Neural cell (in vitro differentiated cells): Measurements from ENCODE around the gene NPAS3. TPM values are rescaled to one million over a fixed set of nuclear protein-coding genes. Genes with fewer than 3 reads are reported as not detected.

Source experiments
- H2AFZ ChIP-seq: fragments of 200-600, 300-800 bp; sonication (generic), shearing (Covaris generic); 2 replicates; pipeline ENCODE4 v1.6.0; 2014; ENCODE audit warnings: low read depth, mild to moderate bottlenecking, antibody characterized with exemption, low read length, moderate library complexity
- H3F3A ChIP-seq: fragments of 200-600 bp; shearing (Covaris generic); 2 replicates; pipeline ENCODE4 v1.6.1; 2016; ENCODE audit warnings: mild to moderate bottlenecking, moderate library complexity, mixed read lengths, antibody characterized with exemption, low read length; ENCODE audit not compliant: insufficient read depth, poor library complexity, severe bottlenecking
- H3K27ac ChIP-seq: fragments of 200-600, 300-800 bp; sonication (generic), shearing (Covaris generic); 2 replicates; pipeline ENCODE4 v1.5.1; 2014; ENCODE audit warnings: mild to moderate bottlenecking, low read length, moderate library complexity
- H3K27me3 ChIP-seq: fragments of 300-800, 200-600 bp; sonication (generic), shearing (Covaris generic); 2 replicates; pipeline ENCODE4 v1.6.0; 2014; ENCODE audit warnings: mild to moderate bottlenecking, low read depth, low read length, moderate library complexity; ENCODE audit not compliant: insufficient read depth
- H3K36me3 ChIP-seq: fragments of 300-800, 200-600 bp; sonication (generic), shearing (Covaris generic); 2 replicates; pipeline ENCODE4 v1.5.1; 2014; ENCODE audit warnings: mild to moderate bottlenecking, antibody characterized with exemption, low read length, moderate library complexity; ENCODE audit not compliant: insufficient read depth
- H3K4me2 ChIP-seq: fragments of 300-800, 200-600 bp; sonication (generic), shearing (Covaris generic); 2 replicates; pipeline ENCODE4 v1.6.0; 2014; ENCODE audit warnings: mild to moderate bottlenecking, low read length
- H3K4me3 ChIP-seq: fragments of 300-800, 200-600 bp; sonication (generic), shearing (Covaris generic); 2 replicates; pipeline ENCODE4 v1.5.1; 2014; ENCODE audit warnings: mild to moderate bottlenecking, low read length, moderate library complexity
- H3K79me2 ChIP-seq: fragments of 200-600 bp; shearing (Covaris generic); replicated peaks from 2 replicates; pipeline ENCODE4 v1.6.0; 2014; ENCODE audit warnings: mild to moderate bottlenecking, low read length, moderate library complexity; ENCODE audit not compliant: insufficient read depth
- H3K9ac ChIP-seq: fragments of 300-800, 200-600 bp; sonication (generic), shearing (Covaris generic); 2 replicates; pipeline ENCODE4 v1.6.1; 2016; ENCODE audit warnings: mild to moderate bottlenecking, low read length, mixed read lengths
- H3K9me2 ChIP-seq: fragments of 200-600 bp; shearing (Covaris generic); 2 replicates; pipeline ENCODE4 v1.6.1; 2016; ENCODE audit warnings: mild to moderate bottlenecking, low read length, mixed read lengths; ENCODE audit not compliant: insufficient read depth
- H3K9me3 ChIP-seq: fragments of 200-600, 300-800 bp; sonication (generic), shearing (Covaris generic); 2 replicates; pipeline ENCODE4 v1.6.1; 2016; ENCODE audit warnings: mild to moderate bottlenecking, mixed run types, low read length, moderate library complexity, mixed read lengths
- H4K20me1 ChIP-seq: fragments of 200-600 bp; shearing (Covaris generic); 2 replicates; pipeline ENCODE4 v1.6.1; 2016; ENCODE audit warnings: mild to moderate bottlenecking, mixed run types; ENCODE audit not compliant: insufficient read depth
- EP300 ChIP-seq: fragments of 450-650 bp; conservative IDR thresholded peaks from 2 replicates; pipeline ENCODE4 v1.6.1; 2014; ENCODE audit warnings: antibody characterized with exemption, mild to moderate bottlenecking, moderate library complexity; ENCODE audit not compliant: poor library complexity, severe bottlenecking
- EZH2 ChIP-seq: fragments of 200-600, 300-800 bp; shearing (Covaris generic), sonication (generic); IDR thresholded peaks from 2 replicates; pipeline ENCODE4 v1.6.1; 2014; ENCODE audit warnings: antibody characterized with exemption, low read length, borderline replicate concordance, mild to moderate bottlenecking; ENCODE audit not compliant: insufficient read depth, poor library complexity, severe bottlenecking
- MXI1 ChIP-seq: fragments of 450-650 bp; conservative IDR thresholded peaks from 2 replicates; pipeline ENCODE4 v1.6.1; 2014; ENCODE audit warnings: antibody characterized with exemption, mild to moderate bottlenecking; ENCODE audit not compliant: poor library complexity, severe bottlenecking
- POLR2AphosphoS5 ChIP-seq: IDR thresholded peaks from 2 replicates; pipeline ENCODE4 v1.6.1; 2012
- RAD21 ChIP-seq: fragments of 450-650 bp; conservative IDR thresholded peaks from 2 replicates; pipeline ENCODE4 v1.6.1; 2014; ENCODE audit warnings: antibody characterized with exemption, mild to moderate bottlenecking, moderate library complexity
- SMC3 ChIP-seq: fragments of 450-650 bp; conservative IDR thresholded peaks from 2 replicates; pipeline ENCODE4 v1.6.1; 2014; ENCODE audit warnings: antibody characterized with exemption, mild to moderate bottlenecking, moderate library complexity; ENCODE audit not compliant: poor library complexity
- TAF1 ChIP-seq: IDR thresholded peaks from 2 replicates; pipeline ENCODE4 v1.6.1; 2012; ENCODE audit warnings: low read depth
- polyA plus RNA-seq: library from polyadenylated mRNA; depleted of rRNA; stranded (reverse); fragments of >200 nt; gene quantifications from 2 replicates; pipeline ENCODE4 v1.2.3, GENCODE V29; 2014
- TF ChIP-seq, protein P1 (sequence below): IDR thresholded peaks from 2 replicates; pipeline ENCODE4 v1.6.1; 2012; ENCODE audit warnings: borderline replicate concordance
- TF ChIP-seq, protein P2 (sequence below): fragments of 450-650 bp; IDR thresholded peaks from 2 replicates; pipeline ENCODE4 v1.5.1; 2014; ENCODE audit warnings: antibody characterized with exemption, mild to moderate bottlenecking, moderate library complexity; ENCODE audit not compliant: poor library complexity, severe bottlenecking

Gene NPAS3
- polyA plus RNA-seq, 1 donor from 2014 or later: 1.3 TPM

GRCh38 chr14:33610121-33610520 is 671.4 kb downstream of the NPAS3 start:
- TF ChIP-seq MXI1 (no peak), RAD21 (no peak), POLR2AphosphoS5 (no peak), TAF1 (no peak), EZH2 (no peak), EP300 (no peak), SMC3 (no peak)
- TF ChIP-seq, protein P1, sequence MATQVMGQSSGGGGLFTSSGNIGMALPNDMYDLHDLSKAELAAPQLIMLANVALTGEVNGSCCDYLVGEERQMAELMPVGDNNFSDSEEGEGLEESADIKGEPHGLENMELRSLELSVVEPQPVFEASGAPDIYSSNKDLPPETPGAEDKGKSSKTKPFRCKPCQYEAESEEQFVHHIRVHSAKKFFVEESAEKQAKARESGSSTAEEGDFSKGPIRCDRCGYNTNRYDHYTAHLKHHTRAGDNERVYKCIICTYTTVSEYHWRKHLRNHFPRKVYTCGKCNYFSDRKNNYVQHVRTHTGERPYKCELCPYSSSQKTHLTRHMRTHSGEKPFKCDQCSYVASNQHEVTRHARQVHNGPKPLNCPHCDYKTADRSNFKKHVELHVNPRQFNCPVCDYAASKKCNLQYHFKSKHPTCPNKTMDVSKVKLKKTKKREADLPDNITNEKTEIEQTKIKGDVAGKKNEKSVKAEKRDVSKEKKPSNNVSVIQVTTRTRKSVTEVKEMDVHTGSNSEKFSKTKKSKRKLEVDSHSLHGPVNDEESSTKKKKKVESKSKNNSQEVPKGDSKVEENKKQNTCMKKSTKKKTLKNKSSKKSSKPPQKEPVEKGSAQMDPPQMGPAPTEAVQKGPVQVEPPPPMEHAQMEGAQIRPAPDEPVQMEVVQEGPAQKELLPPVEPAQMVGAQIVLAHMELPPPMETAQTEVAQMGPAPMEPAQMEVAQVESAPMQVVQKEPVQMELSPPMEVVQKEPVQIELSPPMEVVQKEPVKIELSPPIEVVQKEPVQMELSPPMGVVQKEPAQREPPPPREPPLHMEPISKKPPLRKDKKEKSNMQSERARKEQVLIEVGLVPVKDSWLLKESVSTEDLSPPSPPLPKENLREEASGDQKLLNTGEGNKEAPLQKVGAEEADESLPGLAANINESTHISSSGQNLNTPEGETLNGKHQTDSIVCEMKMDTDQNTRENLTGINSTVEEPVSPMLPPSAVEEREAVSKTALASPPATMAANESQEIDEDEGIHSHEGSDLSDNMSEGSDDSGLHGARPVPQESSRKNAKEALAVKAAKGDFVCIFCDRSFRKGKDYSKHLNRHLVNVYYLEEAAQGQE: no peak
- TF ChIP-seq, protein P2, sequence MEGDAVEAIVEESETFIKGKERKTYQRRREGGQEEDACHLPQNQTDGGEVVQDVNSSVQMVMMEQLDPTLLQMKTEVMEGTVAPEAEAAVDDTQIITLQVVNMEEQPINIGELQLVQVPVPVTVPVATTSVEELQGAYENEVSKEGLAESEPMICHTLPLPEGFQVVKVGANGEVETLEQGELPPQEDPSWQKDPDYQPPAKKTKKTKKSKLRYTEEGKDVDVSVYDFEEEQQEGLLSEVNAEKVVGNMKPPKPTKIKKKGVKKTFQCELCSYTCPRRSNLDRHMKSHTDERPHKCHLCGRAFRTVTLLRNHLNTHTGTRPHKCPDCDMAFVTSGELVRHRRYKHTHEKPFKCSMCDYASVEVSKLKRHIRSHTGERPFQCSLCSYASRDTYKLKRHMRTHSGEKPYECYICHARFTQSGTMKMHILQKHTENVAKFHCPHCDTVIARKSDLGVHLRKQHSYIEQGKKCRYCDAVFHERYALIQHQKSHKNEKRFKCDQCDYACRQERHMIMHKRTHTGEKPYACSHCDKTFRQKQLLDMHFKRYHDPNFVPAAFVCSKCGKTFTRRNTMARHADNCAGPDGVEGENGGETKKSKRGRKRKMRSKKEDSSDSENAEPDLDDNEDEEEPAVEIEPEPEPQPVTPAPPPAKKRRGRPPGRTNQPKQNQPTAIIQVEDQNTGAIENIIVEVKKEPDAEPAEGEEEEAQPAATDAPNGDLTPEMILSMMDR: no peak
- Histone ChIP-seq H3K9me2 (no peaks in the 10 kb centered on the region), H3K36me3 (no peaks in the 10 kb centered on the region), H3K4me2 (no peak overlapping the region), H3K27me3 (no peaks in the 10 kb centered on the region), H3K27ac (no peak overlapping the region), H2AFZ (no peak overlapping the region), H4K20me1 (no peaks in the 10 kb centered on the region), H3K9me3 (no peaks in the 10 kb centered on the region), H3F3A (no peaks in the 10 kb centered on the region), H3K9ac (no peak overlapping the region), H3K4me3 (no peak overlapping the region), H3K79me2 (no peaks in the 10 kb centered on the region)

GRCh38 chr14:33611405-33612196 is 672.9 kb downstream of the NPAS3 start:
- Histone ChIP-seq H3K9ac (no peak overlapping the region), H3K9me2 (no peaks in the 10 kb centered on the region), H3K4me3 (no peak overlapping the region), H3K9me3 (no peaks in the 10 kb centered on the region), H4K20me1 (no peaks in the 10 kb centered on the region), H3F3A (no peaks in the 10 kb centered on the region), H3K27ac (no peak overlapping the region), H2AFZ (no peak overlapping the region), H3K27me3 (no peaks in the 10 kb centered on the region), H3K79me2 (no peaks in the 10 kb centered on the region), H3K36me3 (no peaks in the 10 kb centered on the region), H3K4me2 (no peak overlapping the region)
- no peak for TF ChIP-seq SMC3
- no peak for TF ChIP-seq RAD21
- no peak for TF ChIP-seq POLR2AphosphoS5
- no peak for TF ChIP-seq EP300
- TF ChIP-seq TAF1: no peak
- TF ChIP-seq, protein P1: no peak
